Fibroblast of lung (primary cell): Measurements from ENCODE around the gene SLC25A36. TPM values are rescaled to one million over a fixed set of nuclear protein-coding genes. Genes with fewer than 3 reads are reported as not detected.

ENCODE experiments used
- DNase-seq, 2 donors: peaks; one replicate each; pipeline versions ENCODE4 v3.0.0 to v3.0.0-alpha.2; 2010; ENCODE audit warnings: low read depth in 2 of 2
- H2AFZ ChIP-seq: 2 replicates; pipeline ENCODE4 v1.5.1; 2012; ENCODE audit warnings: low read length, control low read depth, inconsistent platforms
- H3K27ac ChIP-seq: 2 replicates; pipeline ENCODE4 v1.5.1; 2011; ENCODE audit warnings: low read length, control low read depth; ENCODE audit not compliant: insufficient read depth
- H3K27me3 ChIP-seq: 2 replicates; pipeline ENCODE4 v1.5.1; 2011; ENCODE audit warnings: mild to moderate bottlenecking, low read length; ENCODE audit not compliant: control insufficient read depth, insufficient read depth
- H3K36me3 ChIP-seq: 2 replicates; pipeline ENCODE4 v1.5.1; 2011; ENCODE audit warnings: low read length; ENCODE audit not compliant: control insufficient read depth, insufficient read depth
- H3K4me1 ChIP-seq: 2 replicates; pipeline ENCODE4 v1.5.1; 2011; ENCODE audit warnings: low read length; ENCODE audit not compliant: control insufficient read depth, insufficient read depth; ENCODE audit errors: extremely low read depth
- H3K4me2 ChIP-seq: 2 replicates; pipeline ENCODE4 v1.5.1; 2011; ENCODE audit warnings: low read length, control low read depth; ENCODE audit not compliant: insufficient read depth; ENCODE audit errors: extremely low read depth
- H3K4me3 ChIP-seq, 4 experiments: fragments of 200-600 bp in 1 of 4; sonication (generic) in 1 of 4; replicated peaks in 1 of 4; 2 replicates each; pipeline ENCODE4 v1.5.1; 2011 to 2016; ENCODE audit warnings: low read length in 4 of 4, low read depth in 3 of 4, mild to moderate bottlenecking in 3 of 4, control low read depth in 2 of 4, inconsistent platforms in 1 of 4, mixed read lengths in 1 of 4; ENCODE audit not compliant: insufficient read depth in 1 of 4; ENCODE audit errors: control extremely low read depth in 1 of 4
- H3K79me2 ChIP-seq: 2 replicates; pipeline ENCODE4 v1.5.1; 2012; ENCODE audit warnings: mild to moderate bottlenecking, low read length, inconsistent platforms; ENCODE audit not compliant: control insufficient read depth, insufficient read depth
- H3K9ac ChIP-seq: 2 replicates; pipeline ENCODE4 v1.5.1; 2011; ENCODE audit warnings: mild to moderate bottlenecking, low read length, control low read depth; ENCODE audit not compliant: insufficient read depth
- H3K9me3 ChIP-seq: 2 replicates; pipeline ENCODE4 v1.5.1; 2012; ENCODE audit warnings: low read depth, low read length; ENCODE audit not compliant: control insufficient read depth, insufficient read depth
- H4K20me1 ChIP-seq: 2 replicates; pipeline ENCODE4 v1.5.1; 2011; ENCODE audit warnings: low read length; ENCODE audit not compliant: control insufficient read depth, insufficient read depth; ENCODE audit errors: extremely low read depth
- CTCF ChIP-seq, 2 donors: IDR thresholded peaks in 1 of 2; conservative IDR thresholded peaks in 1 of 2; 1 replicate in 1 of 2; 2 replicates in 1 of 2; pipeline ENCODE4 v1.5.1; 2011 to 2012; ENCODE audit warnings: low read length in 2 of 2, control low read depth in 1 of 2, inconsistent platforms in 1 of 2, low read depth in 1 of 2, mild to moderate bottlenecking in 1 of 2
- EZH2 ChIP-seq: IDR thresholded peaks from 2 replicates; pipeline ENCODE4 v1.5.1; 2012; ENCODE audit warnings: low read length, control low read depth, mild to moderate bottlenecking; ENCODE audit errors: missing control alignments
- polyA plus RNA-seq, 2 donors: library from polyadenylated mRNA; depleted of rRNA in 1 of 2; stranded (reverse) in 1 of 2; unstranded in 1 of 2; fragments of >200 nt; gene quantifications; 2 replicates each; pipeline ENCODE4 v1.2.1, GENCODE V29; 2011 to 2012; ENCODE audit warnings: missing spikeins in 1 of 2
- total RNA-seq: library from RNA; depleted of rRNA; stranded (reverse); fragments of >200 nt; gene quantifications from 2 replicates; pipeline ENCODE4 v1.2.1, GENCODE V29; 2014

The SLC25A36 gene
- total and polyA plus RNA-seq, 2 donors (not counting 1 experiment from before 2014, with no cell fraction given): 53.6 to 78.6 TPM

- Histone ChIP-seq H3K36me3 (no peaks in the 10 kb centered on the region), H2AFZ (no peak overlapping the region), H3K27me3 (no peaks in the 10 kb centered on the region), H3K4me2 (peak overlapping the region; percentile 15), H3K4me3 (peak overlapping the region in 1 of 4 experiments; percentile 38), H3K79me2 (no peaks in the 10 kb centered on the region), H4K20me1 (no peaks in the 10 kb centered on the region), H3K27ac (no peak overlapping the region), H3K9ac (no peak overlapping the region), H3K9me3 (no peaks in the 10 kb centered on the region), H3K4me1 (no peaks in the 10 kb centered on the region)
- TF ChIP-seq EZH2: no peak
- TF ChIP-seq CTCF (conservative IDR thresholded peaks at IDR 0.05 in 1 of 2, IDR thresholded peaks at IDR 0.05 in 1 of 2; ENCODE audit: low read depth in 1 of 2, low read length in 2 of 2): peak in 1 of 2 donors; percentile 20
- peak in 1 of 2 donors; percentile 29 for DNase-seq
Observed at GRCh38 chr3:140910860-140911259, 30.8 kb upstream of the SLC25A36 start.

- Histone ChIP-seq H3K79me2 (no peaks in the 10 kb centered on the region), H3K36me3 (no peaks in the 10 kb centered on the region), H3K27me3 (no peaks in the 10 kb centered on the region)
Observed at GRCh38 chr3:140911822-140912221, 29.8 kb upstream of the SLC25A36 start.

GRCh38 chr3:140913728-140914127 lies 27.9 kb upstream of the SLC25A36 start:
- H2AFZ ChIP-seq: no peak overlapping the region
- no peaks in the 10 kb centered on the region for H3K36me3 ChIP-seq
- no peak for DNase-seq
- no peak overlapping the region for H3K4me3 ChIP-seq
- no peak overlapping the region for H3K27ac ChIP-seq
- no peaks in the 10 kb centered on the region for H3K27me3 ChIP-seq
- no peak overlapping the region for H3K4me2 ChIP-seq
- H3K9ac ChIP-seq: no peak overlapping the region
- H3K4me1 ChIP-seq: no peaks in the 10 kb centered on the region
- TF ChIP-seq EZH2: no peak
- no peak for TF ChIP-seq CTCF (conservative IDR thresholded peaks at IDR 0.05 in 1 of 2, IDR thresholded peaks at IDR 0.05 in 1 of 2; ENCODE audit: low read depth in 1 of 2, low read length in 2 of 2)
- H3K79me2 ChIP-seq: no peaks in the 10 kb centered on the region
- H3K9me3 ChIP-seq: no peaks in the 10 kb centered on the region
- H4K20me1 ChIP-seq: no peaks in the 10 kb centered on the region

More at GRCh38 chr3:140911822-140912221, 29.8 kb upstream of the SLC25A36 start:
- no peak for TF ChIP-seq CTCF (conservative IDR thresholded peaks at IDR 0.05 in 1 of 2, IDR thresholded peaks at IDR 0.05 in 1 of 2; ENCODE audit: low read depth in 1 of 2, low read length in 2 of 2)
- TF ChIP-seq EZH2: no peak
- Histone ChIP-seq H3K27ac (no peak overlapping the region), H3K4me1 (no peaks in the 10 kb centered on the region), H3K9me3 (no peaks in the 10 kb centered on the region), H3K4me2 (no peak overlapping the region), H2AFZ (no peak overlapping the region), H3K9ac (no peak overlapping the region), H4K20me1 (no peaks in the 10 kb centered on the region), H3K4me3 (no peak overlapping the region)
- DNase-seq: no peak
